Activated effector memory CD4-positive, alpha-beta T cell treated with anti-CD3 and anti-CD28 coated beads, Interleukin-2, amount 50 U/mL, for 16 hours (primary cell): ENCODE data around the gene CDH8.
"Not testable (repeated sequence)": the region's sequence is repeated elsewhere in the genome, so short reads cannot be mapped to it uniquely, and the experiment has no call there.

Experiments
- DNase-seq: peaks from one replicate; pipeline ENCODE4 v3.0.0-alpha.2; 2020

CDH8 gene

GRCh38 chr16:61926766-61927165, 109.5 kb downstream of the CDH8 start:
- DNase-seq = no peak

DNA sequence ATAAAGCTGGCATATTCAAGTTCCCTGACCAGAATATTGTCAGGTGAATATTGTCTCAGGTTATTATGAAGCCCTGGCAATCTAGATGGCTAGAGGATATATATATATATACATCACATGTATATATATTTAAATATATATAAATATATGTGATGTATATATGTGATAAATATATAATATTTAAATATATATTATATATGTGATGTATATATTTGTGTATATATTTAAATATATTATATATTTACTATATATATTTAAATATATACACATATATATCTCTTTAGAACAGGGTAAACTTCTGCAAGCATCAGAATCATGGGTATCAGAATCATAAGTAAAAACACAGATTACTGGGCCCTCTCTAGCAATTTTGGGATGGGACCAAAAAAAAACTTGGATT, 112.6 kb downstream of the CDH8 start:
- no peak for DNase-seq

- no peak for DNase-seq
Observed at GRCh38 chr16:61921373-61921772, 114.9 kb downstream of the CDH8 start.

GRCh38 chr16:61917865-61918826, 118.1 kb downstream of the CDH8 start:
- DNase-seq = not testable (repeated sequence)

DNA sequence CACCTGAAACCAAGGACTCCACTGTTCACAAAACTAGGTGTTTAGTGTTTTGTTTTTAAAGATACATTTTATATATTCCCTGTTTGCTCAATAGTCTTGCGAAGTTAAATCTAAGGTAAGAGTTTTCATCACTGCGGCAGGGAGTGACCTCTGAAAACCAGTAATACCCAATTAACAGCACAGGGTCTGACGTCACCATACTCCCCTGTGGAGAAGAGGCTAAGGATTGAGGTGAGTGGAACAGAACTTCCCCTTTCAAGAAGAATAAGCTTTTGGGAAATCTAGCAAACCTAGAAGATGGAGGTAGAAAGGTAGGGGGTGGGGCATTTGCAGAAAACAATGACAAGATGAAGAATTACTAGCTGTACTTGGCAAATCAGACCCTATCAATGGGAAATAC, 120.7 kb downstream of the CDH8 start:
- DNase-seq = no peak

GRCh38 chr16:61909074-61909473, 127.2 kb downstream of the CDH8 start:
- DNase-seq = no peak

- DNase-seq = no peak
Observed at GRCh38 chr16:61908426-61908825, 127.8 kb downstream of the CDH8 start.

DNA sequence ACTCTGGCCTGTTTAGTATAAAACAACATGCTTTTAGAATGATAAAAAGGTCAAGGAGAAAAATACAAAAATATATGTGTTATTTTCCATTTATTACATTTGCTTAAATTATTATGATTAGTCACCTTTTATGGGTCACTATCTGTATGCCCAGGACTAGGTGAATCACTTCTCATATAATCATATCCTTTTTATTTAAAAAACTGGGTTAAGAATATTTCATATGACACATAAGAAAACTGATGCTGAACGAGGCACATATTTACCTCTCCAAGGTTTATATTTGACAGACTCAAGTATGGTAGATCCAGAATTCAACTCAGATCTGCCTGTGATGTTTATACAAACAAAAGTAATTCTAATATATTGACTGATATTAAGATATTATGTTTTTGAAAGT, 134.5 kb downstream of the CDH8 start:
- DNase-seq = no peak

DNA sequence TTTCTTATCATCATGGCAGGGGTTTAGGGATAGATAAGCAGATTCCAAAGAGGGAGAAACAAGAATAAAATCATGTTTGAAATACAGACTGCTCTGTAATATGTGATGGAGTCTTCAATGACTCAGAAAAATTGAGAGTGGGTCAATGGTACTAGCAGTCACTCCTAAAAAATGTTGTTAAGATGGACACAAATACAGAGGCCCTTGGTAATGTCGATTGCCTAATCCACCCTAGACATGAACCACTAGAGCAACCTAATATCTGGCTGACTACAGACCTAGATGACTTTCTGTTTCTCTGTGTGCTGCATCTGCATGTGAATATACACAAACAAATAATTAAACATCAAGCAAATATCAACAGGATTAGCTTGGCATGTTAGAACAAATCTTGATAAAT, 135.8 kb downstream of the CDH8 start:
- DNase-seq = no peak

DNA sequence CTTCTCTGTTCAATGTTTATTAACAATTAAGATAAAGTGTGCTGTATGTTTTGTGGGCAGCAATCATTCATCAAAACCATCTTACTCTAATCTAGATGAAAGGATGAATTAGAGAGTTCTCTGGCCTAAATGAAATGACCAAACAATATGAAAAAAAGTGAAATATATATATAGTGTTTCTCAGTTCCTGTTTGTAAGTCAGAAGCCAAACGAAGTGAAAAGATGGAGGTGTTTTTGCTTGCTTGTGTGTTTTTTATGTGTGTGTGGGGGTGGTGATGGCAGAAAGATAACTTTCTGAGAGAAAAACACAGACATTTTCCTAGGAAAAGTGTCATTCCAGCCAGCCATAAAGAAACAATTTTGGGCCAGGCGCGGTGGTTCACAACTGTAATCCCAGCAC, 138.6 kb downstream of the CDH8 start:
- no peak for DNase-seq

DNA sequence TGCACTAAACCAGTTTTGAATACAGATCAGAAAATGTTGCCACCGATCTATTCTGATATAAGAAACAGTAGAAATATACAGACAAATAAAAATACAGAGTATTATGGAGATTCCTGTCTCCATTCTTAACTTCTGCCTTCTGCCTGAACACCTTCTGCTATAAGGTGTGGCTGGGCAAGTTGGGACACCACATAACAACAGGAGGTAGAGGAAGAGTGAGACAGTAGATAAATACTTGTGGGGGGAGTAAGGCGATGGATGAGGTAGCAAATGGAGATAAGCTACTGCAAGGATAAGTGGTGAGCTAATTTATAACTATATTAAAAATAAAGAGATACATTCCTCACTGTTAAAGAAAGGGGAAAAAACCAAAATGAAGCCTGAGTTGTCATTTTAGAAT, 143.7 kb downstream of the CDH8 start:
- no peak for DNase-seq

GRCh38 chr16:61891460-61891859, 144.8 kb downstream of the CDH8 start:
- no peak for DNase-seq

DNA sequence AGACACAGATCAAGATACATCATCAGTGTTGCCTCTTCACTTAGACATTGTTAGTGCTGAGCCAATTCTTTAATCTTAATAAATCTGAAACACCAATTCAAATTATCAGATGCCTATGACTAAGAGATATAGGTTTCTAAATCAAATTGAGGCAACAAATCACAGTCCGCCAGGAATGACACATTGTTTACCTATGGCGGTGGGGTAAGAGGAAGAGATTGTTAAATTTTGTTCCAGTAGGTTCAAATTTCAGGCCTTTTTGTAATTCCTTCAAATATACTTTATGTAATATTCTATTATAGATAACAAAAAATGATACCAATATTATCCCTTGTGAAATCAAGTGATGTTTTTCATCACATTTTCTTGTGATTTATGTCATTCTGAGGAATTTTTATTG, 145.9 kb downstream of the CDH8 start:
- no peak for DNase-seq

DNA sequence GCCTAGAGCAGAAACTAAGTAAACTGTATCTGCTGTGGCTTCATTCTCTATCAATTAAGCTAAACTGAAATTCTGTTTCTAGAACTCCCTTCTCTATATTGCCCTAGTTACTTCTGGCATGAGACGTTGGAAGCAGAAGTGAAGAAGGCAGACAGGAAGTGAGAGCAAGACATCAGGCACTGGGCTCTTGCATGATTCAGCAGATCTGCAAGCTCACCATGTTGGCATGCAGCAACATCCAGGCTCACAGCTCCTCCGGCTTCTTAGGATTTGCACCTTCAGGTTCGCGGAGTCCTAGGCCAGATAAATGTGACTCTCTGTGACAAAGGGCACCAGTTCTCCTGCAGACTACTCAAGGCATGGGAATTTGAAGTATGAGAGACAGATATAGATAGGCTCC, 148.3 kb downstream of the CDH8 start:
- DNase-seq = no peak

DNA sequence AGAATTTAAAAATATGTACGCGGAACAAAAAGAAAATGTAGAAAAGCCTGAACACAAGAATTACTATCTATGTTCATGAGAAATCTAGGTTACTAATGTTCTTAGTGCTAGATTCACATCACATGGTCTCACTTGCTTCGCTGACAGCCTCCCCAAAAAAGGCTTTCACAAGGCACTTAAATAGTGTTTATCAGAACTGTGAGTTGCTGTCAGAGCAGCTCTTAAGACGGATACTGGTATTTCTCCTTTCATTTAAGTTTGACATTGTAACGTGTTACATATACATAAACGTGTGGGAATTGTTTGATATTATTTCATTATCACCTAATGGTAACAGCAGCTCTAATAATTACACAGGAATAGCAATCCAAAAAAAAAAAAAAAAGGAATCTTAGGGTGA, 150.9 kb downstream of the CDH8 start:
- DNase-seq = no peak

DNA sequence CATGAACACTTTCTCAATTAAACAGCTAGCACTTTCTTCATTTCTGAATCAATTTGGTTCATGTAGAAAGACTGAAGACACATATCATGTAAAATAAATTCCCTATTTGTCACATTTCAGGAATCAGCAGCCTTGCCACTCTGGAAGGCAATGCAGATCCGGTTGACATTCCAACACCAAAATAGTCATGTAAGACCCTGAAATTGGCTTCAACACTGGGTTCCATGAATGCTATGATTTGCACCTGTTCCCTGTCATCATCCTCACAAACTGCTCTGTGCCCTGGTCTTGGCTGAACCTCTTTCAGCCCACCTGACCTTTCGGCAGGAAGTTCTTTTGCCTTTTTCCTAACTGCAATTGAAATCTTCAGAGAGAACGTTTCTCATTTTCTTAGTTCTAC, 156.9 kb downstream of the CDH8 start:
- DNase-seq = no peak

DNA sequence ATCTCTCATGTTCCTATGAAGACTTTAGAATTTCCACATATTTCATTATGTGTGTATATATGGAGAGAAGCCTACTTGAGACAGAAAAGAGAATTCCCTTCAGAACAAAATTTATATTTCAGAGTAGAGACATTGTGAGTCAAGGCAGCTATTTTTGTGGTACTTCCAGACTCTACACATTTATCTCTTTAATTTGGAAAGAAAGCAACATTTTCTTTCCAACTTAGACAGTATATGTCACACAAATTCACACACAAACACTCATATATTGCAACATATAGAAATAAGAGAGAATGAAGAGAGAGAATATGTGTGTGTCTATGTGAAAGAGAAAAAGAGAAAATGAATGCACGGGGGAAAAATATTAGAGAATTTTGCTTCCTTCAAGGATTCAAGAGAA, 158.8 kb downstream of the CDH8 start:
- no peak for DNase-seq

DNA sequence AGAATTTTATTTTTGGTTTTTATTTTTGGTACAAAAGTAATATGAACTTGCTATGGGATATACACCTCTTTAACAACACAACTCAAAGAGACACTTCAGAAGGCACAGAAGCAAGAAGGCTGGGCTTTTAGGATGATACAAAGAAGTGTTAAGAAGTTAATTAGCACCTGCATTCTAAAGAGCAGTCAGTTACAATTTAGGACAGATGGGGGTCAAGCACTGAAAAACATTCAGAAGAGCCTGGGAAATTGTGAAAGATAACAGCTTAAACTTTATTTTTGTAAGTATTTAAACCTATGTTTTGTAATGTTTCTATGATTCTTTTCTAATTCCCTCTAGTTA, 163.5 kb downstream of the CDH8 start:
- DNase-seq = no peak

DNA sequence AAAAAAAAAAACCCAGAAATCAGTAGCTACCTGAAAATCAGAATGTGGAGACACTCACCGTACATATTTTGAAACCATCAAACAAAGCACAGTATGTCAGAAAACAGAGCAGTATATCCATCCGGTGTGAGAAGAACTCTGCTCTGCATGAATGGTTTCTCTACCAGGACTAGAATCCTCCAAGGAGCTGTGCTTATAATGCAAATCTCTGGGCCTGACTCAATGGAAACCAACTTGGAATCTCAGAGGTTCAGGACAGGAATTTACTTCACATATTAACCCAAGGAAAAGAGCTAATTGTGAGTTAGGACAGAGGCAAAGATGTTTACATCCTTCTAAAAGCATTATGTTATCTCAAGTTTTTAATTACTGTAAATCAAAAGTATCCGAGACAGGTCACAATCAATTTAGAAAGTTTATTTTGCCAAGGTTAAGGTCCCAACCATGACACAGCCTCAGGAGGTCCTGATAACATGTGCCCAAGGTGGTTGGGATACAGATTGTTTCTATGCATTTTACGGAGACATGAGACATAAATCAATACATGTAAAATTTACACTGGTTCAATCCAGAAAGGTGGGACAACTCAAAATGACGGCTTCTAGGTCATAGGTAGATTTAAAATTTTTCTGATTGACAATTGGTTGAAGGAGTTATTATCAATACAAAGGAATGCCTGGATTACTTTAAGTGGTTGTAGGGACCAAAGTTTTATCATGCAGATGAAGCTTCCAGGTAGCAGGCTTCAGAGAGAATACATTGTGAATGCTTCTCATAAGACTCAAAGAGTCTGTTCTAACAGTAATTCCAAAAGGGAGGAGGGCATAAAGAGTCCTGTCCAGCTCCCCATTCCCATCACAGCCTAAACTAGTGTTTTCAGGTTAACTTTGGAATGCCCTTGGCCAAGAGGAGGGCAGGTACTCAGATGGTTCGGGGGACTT, 164.1 kb downstream of the CDH8 start:
- no peak for DNase-seq

- no peak for DNase-seq
Observed at GRCh38 chr16:61862221-61863155, 173.8 kb downstream of the CDH8 start.

DNA sequence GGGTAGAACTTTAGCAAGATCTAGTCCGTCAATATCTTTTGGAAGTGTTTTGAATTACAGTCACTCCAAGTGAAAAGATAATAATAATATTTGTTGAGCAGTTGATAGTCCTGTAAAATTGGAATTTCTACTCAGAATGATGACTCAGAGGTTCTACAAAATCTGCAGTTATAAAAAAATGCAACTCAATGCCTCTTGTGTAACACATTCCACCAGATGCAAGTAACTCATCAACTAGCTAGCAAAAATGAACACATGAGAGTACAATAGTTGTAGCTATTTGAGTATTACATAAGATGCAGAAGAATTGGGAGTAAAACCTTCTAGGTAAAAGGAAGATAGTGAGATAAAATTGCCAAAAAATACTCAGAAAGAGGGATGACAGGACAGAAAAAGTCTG, 177.2 kb downstream of the CDH8 start:
- no peak for DNase-seq

DNA sequence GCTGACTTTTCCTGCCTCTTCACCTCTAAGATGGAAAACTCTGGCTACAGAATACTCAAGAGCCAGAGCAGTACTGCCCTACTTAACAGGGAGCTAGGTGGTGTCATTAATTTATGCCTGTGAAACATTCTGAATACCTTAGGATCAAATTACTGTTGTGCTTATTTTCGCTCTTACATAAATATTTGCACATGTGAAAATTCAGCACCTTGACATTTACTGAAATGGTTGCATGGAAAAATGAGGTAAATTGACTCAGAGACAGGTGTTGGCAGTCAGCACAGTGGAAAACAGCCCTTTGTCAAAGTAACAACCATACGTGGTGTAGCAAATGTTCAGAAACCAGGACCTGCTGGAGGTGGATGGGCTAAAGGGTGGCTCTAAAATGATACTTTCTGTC, 193.6 kb downstream of the CDH8 start:
- DNase-seq = no peak
